ACC112 (cell line): ENCODE data around the gene HIP1.

Experiments
- H2AFZ ChIP-seq: fragments of 200-600 bp; sonication (generic); one replicate; pipeline ENCODE4 v1.6.0; 2017; ENCODE audit warnings: antibody characterized with exemption, low read length; ENCODE audit not compliant: unreplicated experiment
- H3K27ac ChIP-seq: fragments of 200-600 bp; sonication (generic); 2 replicates; pipeline ENCODE4 v1.5.1; 2014; ENCODE audit warnings: low read depth, mild to moderate bottlenecking, antibody characterized with exemption, low read length, moderate library complexity
- H3K27me3 ChIP-seq: fragments of 200-600 bp; sonication (generic); 2 replicates; pipeline ENCODE4 v1.6.1; 2014; ENCODE audit warnings: mild to moderate bottlenecking, antibody characterized with exemption, low read length, moderate library complexity, mixed read lengths; ENCODE audit not compliant: insufficient read depth
- H3K36me3 ChIP-seq: fragments of 200-600 bp; sonication (generic); 2 replicates; pipeline ENCODE4 v1.6.1; 2016; ENCODE audit warnings: mild to moderate bottlenecking, antibody characterized with exemption, low read length, moderate library complexity, mixed read lengths; ENCODE audit not compliant: insufficient read depth
- H3K4me1 ChIP-seq: fragments of 200-600 bp; sonication (generic); one replicate; pipeline ENCODE4 v1.6.1; 2016; ENCODE audit warnings: low read length, mixed read lengths; ENCODE audit not compliant: insufficient read depth, unreplicated experiment, control insufficient read depth
- H3K4me3 ChIP-seq: fragments of 200-600 bp; sonication (generic); 2 replicates; pipeline ENCODE4 v1.5.1; 2014; ENCODE audit warnings: mild to moderate bottlenecking, low read depth, low read length
- H3K79me2 ChIP-seq: fragments of 200-600 bp; sonication (generic); one replicate; pipeline ENCODE4 v1.6.0; 2016; ENCODE audit warnings: low read length; ENCODE audit not compliant: control insufficient read depth, unreplicated experiment, insufficient read depth

Gene HIP1

DNA sequence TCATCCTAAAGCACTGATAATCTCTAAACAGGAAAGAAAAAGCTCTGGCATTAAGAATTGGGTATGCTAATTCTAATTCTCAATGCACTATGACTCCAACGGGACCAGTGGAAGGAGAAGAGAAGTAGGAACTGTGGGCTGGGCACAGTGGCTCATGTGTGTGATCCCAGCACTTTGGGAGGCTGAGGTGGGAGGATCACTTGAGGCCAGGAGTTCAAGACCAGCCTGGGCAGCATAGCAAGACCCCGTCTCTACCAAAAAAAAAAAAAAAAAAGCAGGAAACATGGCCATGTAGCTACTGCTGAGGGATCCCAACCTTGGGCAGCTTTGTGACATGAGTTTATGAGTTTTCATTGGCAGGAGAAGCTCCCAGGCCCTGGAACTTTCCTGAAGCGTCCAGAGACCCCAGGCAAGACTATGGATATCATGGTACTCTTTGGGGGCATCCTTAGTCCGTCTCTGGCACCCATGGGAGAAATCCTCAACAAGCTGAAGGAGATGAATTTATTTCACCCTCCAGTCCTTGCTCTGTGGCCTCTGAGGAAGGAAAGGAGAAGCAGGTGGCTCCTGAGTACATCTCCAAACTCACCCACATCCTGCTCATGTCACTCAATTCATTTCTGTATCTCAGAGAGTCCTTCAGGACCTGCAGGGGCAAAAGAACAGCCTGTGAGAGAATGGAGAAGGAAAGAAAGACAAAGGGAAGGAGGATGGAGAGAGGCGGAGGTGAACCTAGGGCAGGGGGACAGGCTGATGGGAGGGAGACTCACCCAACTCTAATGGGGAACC, 147.1 kb downstream of the HIP1 start:
- H3K4me3 ChIP-seq = no peak overlapping the region
- no peak overlapping the region for H3K27ac ChIP-seq
- H3K79me2 ChIP-seq = no peaks in the 10 kb centered on the region
- peaks cover 4% of the 10 kb centered on the region for H3K4me1 ChIP-seq
- no peak overlapping the region for H2AFZ ChIP-seq
- no peaks in the 10 kb centered on the region for H3K27me3 ChIP-seq
- peaks cover 8% of the 10 kb centered on the region; the same call in 1 of the 2 replicates for H3K36me3 ChIP-seq

DNA sequence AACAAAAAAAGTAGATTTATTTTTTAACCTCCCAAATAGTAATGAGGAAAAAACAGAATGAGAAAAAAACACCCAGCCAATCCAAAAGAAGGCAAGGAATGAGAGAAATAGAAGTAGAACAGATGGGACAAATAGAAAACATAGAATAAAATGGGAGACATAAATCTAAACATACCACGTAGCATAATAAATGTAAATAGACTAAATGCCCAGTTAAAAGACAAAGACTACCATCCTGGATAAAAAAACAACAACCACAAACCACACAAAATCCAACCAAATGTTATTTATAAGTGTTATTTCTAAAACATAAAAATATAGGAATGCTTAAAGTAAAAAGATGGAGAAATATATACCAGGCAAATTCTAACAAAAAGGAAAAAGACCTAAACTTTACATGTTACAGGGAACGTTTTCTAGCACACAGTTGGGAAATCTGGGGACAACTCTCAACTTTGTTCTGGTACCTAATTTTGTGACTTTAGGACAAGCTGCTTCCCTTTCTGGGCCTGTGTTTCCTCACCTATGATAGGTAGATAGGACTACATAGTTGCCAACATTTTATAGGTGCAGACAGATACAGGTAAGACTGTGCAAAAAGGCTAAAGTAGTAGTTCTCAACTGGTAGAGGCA, 148.3 kb downstream of the HIP1 start:
- H3K79me2 ChIP-seq = no peaks in the 10 kb centered on the region
- no peak overlapping the region for H3K27ac ChIP-seq
- peaks cover 8% of the 10 kb centered on the region; the same call in 1 of the 2 replicates for H3K36me3 ChIP-seq
- no peak overlapping the region for H2AFZ ChIP-seq
- no peaks in the 10 kb centered on the region for H3K4me1 ChIP-seq
- no peak overlapping the region for H3K4me3 ChIP-seq
- no peaks in the 10 kb centered on the region for H3K27me3 ChIP-seq

DNA sequence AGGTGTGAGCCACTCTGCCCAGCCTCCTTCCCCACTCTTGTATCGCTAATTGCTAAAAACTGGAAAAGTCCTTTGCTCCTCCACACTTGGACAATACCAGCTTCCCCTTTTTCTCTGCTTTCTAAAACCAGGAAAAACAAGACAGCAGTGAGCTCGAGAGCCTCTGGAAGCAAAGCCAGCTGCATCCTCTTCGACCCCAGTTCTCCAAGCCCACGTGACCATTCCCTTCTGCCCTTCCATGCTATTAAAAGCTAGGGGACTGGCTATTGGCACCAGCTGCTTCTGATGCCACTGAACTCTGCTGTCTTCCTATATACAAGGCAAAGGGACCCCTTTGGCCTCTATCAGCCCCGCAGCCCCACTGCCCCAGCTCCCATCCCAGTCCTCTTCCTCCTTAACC, 154.4 kb downstream of the HIP1 start:
- no peaks in the 10 kb centered on the region for H3K79me2 ChIP-seq
- H2AFZ ChIP-seq = no peak overlapping the region
- H3K4me3 ChIP-seq = no peak overlapping the region
- H3K27me3 ChIP-seq = no peaks in the 10 kb centered on the region
- H3K4me1 ChIP-seq = no peaks in the 10 kb centered on the region
- no peak overlapping the region for H3K27ac ChIP-seq
- H3K36me3 ChIP-seq = no peaks in the 10 kb centered on the region

DNA sequence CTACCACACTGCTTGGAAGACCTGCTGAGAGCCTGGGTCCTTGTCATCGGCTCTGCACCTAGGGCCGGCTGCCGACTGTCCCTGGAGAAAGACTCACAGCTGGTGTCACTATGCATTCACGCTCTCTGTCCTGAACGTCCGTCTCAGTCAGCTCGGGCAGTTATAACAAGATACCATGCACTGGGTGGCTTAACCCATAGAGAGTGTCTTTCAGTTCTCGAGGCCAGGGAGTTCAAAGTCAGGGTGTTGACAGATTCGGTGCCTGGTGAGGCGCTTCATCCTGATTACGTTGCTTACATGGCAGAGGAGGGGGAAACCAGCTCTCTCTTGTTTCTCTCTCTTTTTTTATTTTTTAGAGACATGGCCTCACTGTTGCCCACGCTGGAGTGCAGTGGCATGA, 155.5 kb downstream of the HIP1 start:
- no peak overlapping the region for H2AFZ ChIP-seq
- no peaks in the 10 kb centered on the region for H3K4me1 ChIP-seq
- H3K79me2 ChIP-seq = no peaks in the 10 kb centered on the region
- no peaks in the 10 kb centered on the region for H3K27me3 ChIP-seq
- H3K27ac ChIP-seq = no peak overlapping the region
- H3K4me3 ChIP-seq = no peak overlapping the region
- H3K36me3 ChIP-seq = no peaks in the 10 kb centered on the region

DNA sequence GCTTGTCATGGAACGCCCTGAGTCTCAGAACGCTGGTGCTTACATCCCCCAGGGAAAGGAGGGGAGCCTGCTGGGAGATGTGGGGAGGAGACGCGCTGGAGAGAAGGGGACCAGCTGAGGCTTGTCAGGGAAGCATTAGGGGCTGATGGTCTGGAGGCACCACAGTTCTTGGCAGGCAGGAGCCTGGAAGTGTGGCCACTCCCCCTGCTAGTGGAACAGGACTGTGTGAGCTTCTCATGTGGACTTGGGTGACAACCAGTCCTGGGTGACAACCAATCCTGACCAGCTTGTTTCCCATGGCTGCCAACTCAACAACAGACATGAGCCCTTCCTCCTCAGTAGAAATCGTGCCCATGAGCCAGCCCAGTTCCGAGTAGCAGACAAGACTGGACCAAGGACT, 158.8 kb downstream of the HIP1 start:
- H3K79me2 ChIP-seq = no peaks in the 10 kb centered on the region
- H3K36me3 ChIP-seq = no peaks in the 10 kb centered on the region
- no peak overlapping the region for H3K27ac ChIP-seq

DNA sequence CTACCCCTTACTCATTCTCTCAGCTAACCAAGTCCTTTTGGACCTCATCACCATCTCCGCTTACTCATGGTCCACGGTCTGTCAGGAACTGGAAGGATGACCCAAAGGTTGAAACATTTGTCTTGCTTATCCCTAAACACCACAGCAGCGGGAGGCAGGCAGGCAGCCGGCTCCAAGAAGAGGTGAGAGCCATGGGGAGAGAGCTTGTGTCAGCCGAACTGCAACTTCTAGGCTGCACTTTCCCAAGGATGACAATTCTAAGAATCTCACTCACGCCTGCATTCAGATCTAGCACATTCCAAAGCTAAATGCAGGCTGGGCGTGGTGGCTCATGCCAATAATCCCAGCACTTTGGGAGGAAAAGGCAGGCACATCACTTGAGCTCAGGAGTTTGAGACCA, 160.7 kb downstream of the HIP1 start:
- Histone ChIP-seq H3K36me3 (no peaks in the 10 kb centered on the region), H3K4me1 (no peaks in the 10 kb centered on the region), H3K4me3 (no peak overlapping the region), H3K27ac (no peak overlapping the region), H2AFZ (no peak overlapping the region), H3K27me3 (no peaks in the 10 kb centered on the region), H3K79me2 (no peaks in the 10 kb centered on the region)

More for the DNA sequence above, 158.8 kb downstream of the HIP1 start:
- Histone ChIP-seq H3K27me3 (no peaks in the 10 kb centered on the region), H2AFZ (no peak overlapping the region), H3K4me3 (no peak overlapping the region), H3K4me1 (no peaks in the 10 kb centered on the region)

DNA sequence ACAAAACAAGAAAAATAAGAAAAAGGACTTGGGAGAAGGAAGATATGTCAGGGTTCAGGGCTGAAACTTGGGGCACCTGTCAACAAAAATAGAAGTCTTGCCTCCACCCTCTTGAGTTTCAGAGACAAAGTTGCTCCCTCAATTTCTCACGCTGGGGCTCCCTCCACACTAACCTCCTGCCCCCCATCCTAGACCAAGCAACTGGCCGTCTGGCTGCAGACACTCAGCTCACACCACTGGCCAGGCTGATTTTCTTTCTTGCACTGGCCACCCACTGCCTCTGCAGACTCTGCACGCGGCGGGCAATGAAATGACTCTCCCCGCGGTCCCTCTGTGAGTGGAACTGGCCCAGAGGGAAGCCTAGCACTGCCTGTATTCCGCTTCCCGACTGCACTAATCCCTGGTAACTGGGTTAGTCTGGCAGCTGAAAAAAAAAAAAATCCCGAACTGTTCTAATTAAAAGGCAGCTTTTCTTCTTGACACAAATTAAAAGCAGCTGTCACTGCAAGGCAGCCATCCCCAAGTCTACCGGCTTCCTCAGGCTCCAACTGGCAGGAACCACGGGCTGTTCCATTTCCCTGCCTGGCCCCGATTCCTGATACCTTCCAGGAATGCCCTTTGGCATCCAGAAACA, 163.1 kb downstream of the HIP1 start:
- Histone ChIP-seq H2AFZ (no peak overlapping the region), H3K4me3 (no peak overlapping the region), H3K27ac (no peak overlapping the region), H3K36me3 (no peaks in the 10 kb centered on the region), H3K27me3 (no peaks in the 10 kb centered on the region), H3K79me2 (no peaks in the 10 kb centered on the region), H3K4me1 (no peaks in the 10 kb centered on the region)

DNA sequence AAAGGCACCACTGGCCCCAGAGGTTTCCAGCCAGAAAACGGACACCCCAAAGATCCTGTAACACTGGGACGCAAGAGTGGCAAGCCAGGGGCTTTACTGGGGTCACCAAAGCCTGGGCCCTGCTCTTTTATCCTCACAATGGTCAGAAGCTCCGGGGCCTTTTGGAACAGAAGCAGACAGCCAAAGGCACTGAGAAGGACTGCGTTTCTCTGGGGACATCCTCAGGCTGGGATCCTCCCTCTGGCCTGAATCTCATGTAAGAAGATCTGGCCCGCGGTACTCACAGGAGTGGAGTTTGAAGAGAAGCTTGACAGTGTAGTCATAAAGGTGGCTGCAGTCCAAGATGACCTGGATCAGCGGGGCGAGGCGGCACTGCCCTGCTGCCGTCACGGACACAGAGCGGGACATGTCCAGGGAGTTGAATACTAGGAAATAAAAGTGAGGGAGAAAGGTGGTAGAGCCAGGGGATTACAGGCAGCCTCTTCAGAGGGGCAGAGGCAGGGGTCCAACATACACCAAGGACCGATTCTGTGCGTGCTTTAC, 165.2 kb downstream of the HIP1 start:
- no peak overlapping the region for H3K4me3 ChIP-seq
- H3K27me3 ChIP-seq = no peaks in the 10 kb centered on the region
- H3K79me2 ChIP-seq = no peaks in the 10 kb centered on the region
- no peaks in the 10 kb centered on the region for H3K4me1 ChIP-seq
- no peak overlapping the region for H3K27ac ChIP-seq
- H3K36me3 ChIP-seq = no peaks in the 10 kb centered on the region
- H2AFZ ChIP-seq = no peak overlapping the region

DNA sequence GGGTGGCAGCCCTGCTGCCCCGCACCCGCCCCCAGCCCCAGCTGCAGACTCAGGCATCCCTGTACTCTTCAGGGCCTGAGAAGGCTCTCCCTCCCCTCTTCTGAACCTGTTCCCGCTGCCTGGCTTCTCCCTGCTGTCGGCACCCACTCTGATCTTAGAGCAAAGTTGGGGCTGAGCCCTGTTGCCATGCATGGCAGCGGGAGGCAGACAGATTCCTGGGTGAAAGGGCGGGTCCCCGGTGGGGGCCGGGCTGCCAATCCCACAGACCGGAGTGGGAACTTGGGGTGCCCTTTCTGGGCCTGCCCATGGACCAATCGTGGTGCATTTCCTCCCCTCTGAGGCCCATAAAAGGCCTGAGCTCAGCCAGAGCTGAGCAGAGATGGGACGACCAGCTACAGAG, 165.9 kb downstream of the HIP1 start:
- H3K27ac ChIP-seq = no peak overlapping the region
- no peaks in the 10 kb centered on the region for H3K4me1 ChIP-seq
- H2AFZ ChIP-seq = no peak overlapping the region
- H3K4me3 ChIP-seq = no peak overlapping the region
- no peaks in the 10 kb centered on the region for H3K27me3 ChIP-seq
- no peaks in the 10 kb centered on the region for H3K36me3 ChIP-seq
- no peaks in the 10 kb centered on the region for H3K79me2 ChIP-seq

DNA sequence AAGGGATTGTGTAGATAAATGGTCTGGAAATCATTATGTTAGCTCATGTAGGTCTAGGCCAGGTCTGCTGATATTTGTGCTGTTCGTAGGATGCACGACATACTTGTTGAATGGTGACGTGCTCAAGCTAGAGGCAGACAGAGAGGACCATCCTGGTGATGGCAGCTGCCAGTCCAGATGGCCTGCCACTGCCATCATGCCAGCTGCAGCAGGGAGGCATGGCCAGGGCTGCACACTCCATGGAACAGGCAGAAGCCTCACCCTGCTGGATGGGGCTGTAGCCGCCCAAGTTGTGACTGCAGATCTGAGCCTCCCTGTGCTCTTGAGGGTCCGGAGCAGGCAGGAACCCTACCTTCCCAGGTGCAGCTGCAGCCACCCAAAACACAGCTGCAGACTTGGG, 166.3 kb downstream of the HIP1 start:
- Histone ChIP-seq H3K79me2 (no peaks in the 10 kb centered on the region), H3K27me3 (no peaks in the 10 kb centered on the region), H3K27ac (no peak overlapping the region), H3K4me1 (no peaks in the 10 kb centered on the region), H3K36me3 (no peaks in the 10 kb centered on the region), H2AFZ (no peak overlapping the region), H3K4me3 (no peak overlapping the region)
